ENCODE results near the gene IFI6. TPM values are rescaled to one million over a fixed set of nuclear protein-coding genes. Genes with fewer than 3 reads are reported as not detected.

IFI6 gene
- total RNA-seq, 4 donors from 2014 or later, result 28.2 to 79.3 (median 69.4) TPM

DNA sequence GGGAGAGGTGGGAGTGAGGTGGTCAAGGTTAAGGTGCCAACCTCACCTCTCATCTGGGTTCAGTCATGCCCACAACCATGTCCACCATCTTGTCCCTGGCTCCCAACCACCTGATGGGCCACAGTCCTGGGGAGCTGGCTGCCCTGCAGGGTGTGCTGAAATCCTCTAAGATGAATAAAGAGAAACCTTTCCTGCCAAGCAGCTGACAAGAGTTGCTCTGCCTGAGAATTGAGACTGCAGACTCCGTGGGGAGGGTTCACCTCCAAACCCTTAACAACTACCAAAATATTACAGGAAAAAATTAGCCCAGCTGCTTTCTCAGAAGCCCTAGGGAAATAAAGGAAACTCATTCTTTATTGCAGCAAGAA lies 21.8 kb downstream of the IFI6 start:
- no peak for DNase-seq (ENCODE audit: low spot score in 2 of 2)
- peaks cover 0 to 26% (median 5%) of the 10 kb centered on the region in 4 donors for H3K4me1 ChIP-seq
- WGBS, 2 donors, result 32 to 35% methylated on average over 1 of the region's 1 CpG
- H3K9me3 ChIP-seq, result no peaks in the 10 kb centered on the region
- H3K27me3 ChIP-seq, result no peaks in the 10 kb centered on the region
- no peak overlapping the region for H3K4me3 ChIP-seq
- H3K36me3 ChIP-seq, result no peaks in the 10 kb centered on the region
- TF ChIP-seq EP300 (IDR thresholded peaks at IDR 0.05) (no peak), POLR2A (IDR thresholded peaks at IDR 0.05) (no peak)
- TF ChIP-seq, protein P1, sequence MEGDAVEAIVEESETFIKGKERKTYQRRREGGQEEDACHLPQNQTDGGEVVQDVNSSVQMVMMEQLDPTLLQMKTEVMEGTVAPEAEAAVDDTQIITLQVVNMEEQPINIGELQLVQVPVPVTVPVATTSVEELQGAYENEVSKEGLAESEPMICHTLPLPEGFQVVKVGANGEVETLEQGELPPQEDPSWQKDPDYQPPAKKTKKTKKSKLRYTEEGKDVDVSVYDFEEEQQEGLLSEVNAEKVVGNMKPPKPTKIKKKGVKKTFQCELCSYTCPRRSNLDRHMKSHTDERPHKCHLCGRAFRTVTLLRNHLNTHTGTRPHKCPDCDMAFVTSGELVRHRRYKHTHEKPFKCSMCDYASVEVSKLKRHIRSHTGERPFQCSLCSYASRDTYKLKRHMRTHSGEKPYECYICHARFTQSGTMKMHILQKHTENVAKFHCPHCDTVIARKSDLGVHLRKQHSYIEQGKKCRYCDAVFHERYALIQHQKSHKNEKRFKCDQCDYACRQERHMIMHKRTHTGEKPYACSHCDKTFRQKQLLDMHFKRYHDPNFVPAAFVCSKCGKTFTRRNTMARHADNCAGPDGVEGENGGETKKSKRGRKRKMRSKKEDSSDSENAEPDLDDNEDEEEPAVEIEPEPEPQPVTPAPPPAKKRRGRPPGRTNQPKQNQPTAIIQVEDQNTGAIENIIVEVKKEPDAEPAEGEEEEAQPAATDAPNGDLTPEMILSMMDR (IDR thresholded peaks at IDR 0.05), result no peak
- H3K27ac ChIP-seq, result peak overlapping the region in 2 of 4 donors; percentile 73 to 74

DNA sequence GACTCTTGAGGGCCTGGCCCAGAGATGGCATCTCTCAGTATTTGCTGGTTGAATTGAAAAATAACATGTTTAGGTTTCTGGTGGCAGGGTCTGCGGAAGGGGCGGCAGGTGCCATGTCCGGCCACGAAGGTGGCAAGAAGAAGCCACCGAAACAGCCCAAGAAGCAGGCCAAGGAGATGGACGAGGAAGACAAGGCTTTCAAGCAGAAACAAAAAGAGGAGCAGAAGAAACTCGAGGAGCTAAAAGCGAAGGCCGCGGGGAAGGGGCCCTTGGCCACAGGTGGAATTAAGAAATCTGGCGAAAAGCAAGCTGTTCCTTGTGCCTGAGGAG lies 22.7 kb downstream of the IFI6 start:
- 92% methylated on average over 11 of the region's 11 CpGs for WGBS, 2 donors
- TF ChIP-seq POLR2A (IDR thresholded peaks at IDR 0.05), result no peak
- TF ChIP-seq EP300 (IDR thresholded peaks at IDR 0.05), result no peak
- TF ChIP-seq, protein P1 (IDR thresholded peaks at IDR 0.05), result no peak
- Histone ChIP-seq H3K36me3 (no peaks in the 10 kb centered on the region), H3K4me1 (peaks cover 0 to 23% (median 5%) of the 10 kb centered on the region in 4 donors), H3K4me3 (no peak overlapping the region), H3K9me3 (no peaks in the 10 kb centered on the region), H3K27ac (no peak overlapping the region), H3K27me3 (no peaks in the 10 kb centered on the region)
- DNase-seq (ENCODE audit: low spot score in 2 of 2), result no peak

DNA sequence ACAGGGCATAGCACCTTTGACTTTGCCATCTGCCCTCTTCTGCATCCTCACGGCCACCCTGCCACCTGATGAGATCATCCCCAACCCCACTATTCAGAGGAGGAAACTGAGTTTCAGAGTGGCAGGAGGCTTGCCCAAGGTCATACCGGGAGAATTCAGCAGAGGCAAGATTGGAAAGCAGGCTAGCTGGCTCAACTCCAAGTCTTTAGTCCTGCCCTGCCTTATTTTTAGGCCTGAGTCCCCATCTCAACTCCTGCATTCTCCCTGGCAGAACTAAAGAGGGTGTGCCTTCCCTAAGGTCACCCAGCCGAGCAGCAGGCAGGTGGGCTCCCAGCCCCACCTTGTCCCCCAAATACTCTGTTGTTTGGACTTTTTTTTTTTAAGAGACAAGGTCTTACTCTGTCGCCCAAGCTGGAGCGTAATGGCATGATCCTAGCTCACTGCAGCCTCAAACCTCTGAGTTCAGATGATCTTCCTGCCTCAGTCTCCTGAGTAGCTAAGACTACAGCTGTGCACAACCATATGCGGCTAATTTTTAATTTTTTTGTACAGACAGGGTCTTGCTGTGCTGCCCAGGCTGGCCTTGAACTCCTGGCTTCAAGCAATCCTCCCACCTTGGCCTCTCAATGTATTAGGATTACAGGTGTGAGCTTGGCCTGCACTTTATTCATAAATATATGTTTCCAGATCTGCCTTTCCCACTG lies 23.2 kb downstream of the IFI6 start:
- DNase-seq (ENCODE audit: low spot score in 2 of 2), result no peak
- H3K9me3 ChIP-seq, result no peaks in the 10 kb centered on the region
- H3K27ac ChIP-seq, result no peak overlapping the region
- no peaks in the 10 kb centered on the region for H3K27me3 ChIP-seq
- H3K4me1 ChIP-seq, result peaks cover 0 to 25% (median 5%) of the 10 kb centered on the region in 4 donors
- 57 to 62% methylated on average over 6 of the region's 6 CpGs for WGBS, 2 donors
- no peaks in the 10 kb centered on the region for H3K36me3 ChIP-seq
- no peak overlapping the region for H3K4me3 ChIP-seq
- TF ChIP-seq EP300 (IDR thresholded peaks at IDR 0.05) (no peak), POLR2A (IDR thresholded peaks at IDR 0.05) (no peak)
- TF ChIP-seq, protein P1 (IDR thresholded peaks at IDR 0.05), result no peak

DNA sequence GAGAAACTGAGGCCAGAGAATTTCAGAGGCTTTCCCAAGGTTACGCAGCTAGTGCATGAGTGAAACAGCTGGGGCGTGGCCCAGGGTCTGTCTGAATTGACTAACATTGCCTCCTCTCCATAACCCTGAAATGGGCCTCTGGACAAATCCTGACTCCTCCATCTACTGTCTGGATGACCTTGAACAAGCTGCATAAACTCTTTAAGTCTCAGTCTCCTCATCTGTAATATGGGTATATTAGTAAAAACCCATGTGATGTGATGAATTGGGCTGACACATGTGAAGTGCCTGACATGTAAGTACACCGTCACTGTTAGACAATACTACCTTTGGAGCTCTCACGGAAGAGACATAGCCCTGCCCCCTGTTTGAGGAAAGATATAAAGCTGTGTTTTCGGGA lies 24.7 kb downstream of the IFI6 start:
- H3K9me3 ChIP-seq, result no peaks in the 10 kb centered on the region
- TF ChIP-seq POLR2A (IDR thresholded peaks at IDR 0.05), result no peak
- no peak for TF ChIP-seq EP300 (IDR thresholded peaks at IDR 0.05)
- TF ChIP-seq, protein P1 (IDR thresholded peaks at IDR 0.05), result no peak
- WGBS, 2 donors, result 95 to 98% methylated on average over 5 of the region's 5 CpGs
- no peaks in the 10 kb centered on the region for H3K36me3 ChIP-seq
- no peak for DNase-seq (ENCODE audit: low spot score in 2 of 2)
- H3K27me3 ChIP-seq, result no peaks in the 10 kb centered on the region
- peaks cover 0 to 28% (median 5%) of the 10 kb centered on the region in 4 donors for H3K4me1 ChIP-seq
- H3K4me3 ChIP-seq, result no peak overlapping the region
- no peak overlapping the region for H3K27ac ChIP-seq

DNA sequence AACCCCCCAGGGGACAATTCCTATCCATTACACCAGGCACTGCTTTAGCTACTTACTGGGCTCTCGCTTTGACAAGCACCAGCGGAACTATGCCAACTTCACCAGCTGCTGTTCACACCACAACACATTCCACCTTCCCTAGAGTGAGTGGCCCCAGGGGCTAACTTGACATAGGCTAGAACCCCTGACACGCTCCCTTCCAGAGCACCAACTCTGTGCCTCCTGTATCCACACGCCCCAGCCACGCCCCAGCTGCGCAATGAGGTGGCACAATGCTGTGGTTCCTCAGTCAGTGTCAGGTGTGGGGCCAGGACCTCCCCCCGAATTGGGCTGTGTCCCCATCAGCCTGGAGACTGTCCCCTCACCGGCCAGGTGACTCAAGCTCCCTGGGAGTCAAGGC lies 25.3 kb downstream of the IFI6 start:
- Histone ChIP-seq H3K27ac (no peak overlapping the region), H3K27me3 (no peaks in the 10 kb centered on the region), H3K4me3 (no peak overlapping the region), H3K36me3 (no peaks in the 10 kb centered on the region), H3K9me3 (no peaks in the 10 kb centered on the region), H3K4me1 (peaks cover 0 to 28% (median 5%) of the 10 kb centered on the region in 4 donors)
- TF ChIP-seq, protein P1 (IDR thresholded peaks at IDR 0.05), result no peak
- TF ChIP-seq POLR2A (IDR thresholded peaks at IDR 0.05) (no peak), EP300 (IDR thresholded peaks at IDR 0.05) (no peak)
- WGBS, 2 donors, result 93% methylated on average over 8 of the region's 8 CpGs
- DNase-seq (ENCODE audit: low spot score in 2 of 2), result no peak
